GM23338 (cell line): Measurements from ENCODE around the gene TCERG1. TPM values are rescaled to one million over a fixed set of nuclear protein-coding genes. Genes with fewer than 3 reads are reported as not detected.

Source experiments
- ATAC-seq: fragments of 200-7000 bp; cut with Tn5 transposase; 3 replicates; pipeline ENCODE4 v1.9.1; 2020
- DNase-seq: peaks from one replicate; pipeline ENCODE4 v3.0.0-alpha.2; 2015; ENCODE audit warnings: low spot score
- H2AFZ ChIP-seq: fragments of 200-600 bp; sonication (generic); 2 replicates; pipeline ENCODE4 v1.8.0; 2016; ENCODE audit warnings: antibody characterized with exemption, mild to moderate bottlenecking, moderate library complexity
- H3F3A ChIP-seq: fragments of 200-600 bp; sonication (generic); replicated peaks from 2 replicates; pipeline ENCODE4 v1.8.0; 2017; ENCODE audit warnings: antibody characterized with exemption, mixed run types, low read depth
- H3K27ac ChIP-seq: fragments of 200-600 bp; sonication (generic); 2 replicates; pipeline ENCODE4 v1.6.1; 2016; ENCODE audit warnings: low read depth
- H3K27me3 ChIP-seq: fragments of 200-600 bp; sonication (generic); 2 replicates; pipeline ENCODE4 v1.8.0; 2016; ENCODE audit warnings: mild to moderate bottlenecking, mixed run types, moderate library complexity; ENCODE audit not compliant: insufficient read depth
- H3K36me3 ChIP-seq: fragments of 200-600 bp; sonication (generic); 2 replicates; pipeline ENCODE4 v1.8.0; 2016; ENCODE audit warnings: mild to moderate bottlenecking; ENCODE audit not compliant: insufficient read depth
- H3K4me1 ChIP-seq: fragments of 200-600 bp; sonication (generic); 2 replicates; pipeline ENCODE4 v1.8.0; 2016; ENCODE audit warnings: mild to moderate bottlenecking, moderate library complexity; ENCODE audit not compliant: insufficient read depth
- H3K4me2 ChIP-seq: fragments of 200-600 bp; sonication (generic); 2 replicates; pipeline ENCODE4 v1.7.1; 2017; ENCODE audit warnings: mixed run types
- H3K4me3 ChIP-seq: fragments of 200-600 bp; sonication (generic); 2 replicates; pipeline ENCODE4 v1.6.1; 2016; ENCODE audit warnings: mixed run types
- H3K79me2 ChIP-seq: fragments of 200-600 bp; sonication (generic); replicated peaks from 2 replicates; pipeline ENCODE4 v1.8.0; 2017; ENCODE audit warnings: mild to moderate bottlenecking; ENCODE audit not compliant: insufficient read depth
- H3K9me2 ChIP-seq: fragments of 200-600 bp; sonication (generic); 2 replicates; pipeline ENCODE4 v1.8.0; 2017; ENCODE audit not compliant: insufficient read depth
- H4K20me1 ChIP-seq: fragments of 200-600 bp; sonication (generic); replicated peaks from 2 replicates; pipeline ENCODE4 v1.8.0; 2017; ENCODE audit warnings: mild to moderate bottlenecking; ENCODE audit not compliant: insufficient read depth
- H3K27ac Mint-ChIP-seq: 2 replicates; pipeline ENCODE4 v1.8.0; 2020; ENCODE audit warnings: inconsistent platforms, mild to moderate bottlenecking, moderate library complexity, mixed read lengths
- H3K27me3 Mint-ChIP-seq: 3 replicates; pipeline ENCODE4 v1.8.0; 2022; ENCODE audit warnings: low read depth, mild to moderate bottlenecking, moderate library complexity, mixed read lengths, inconsistent platforms; ENCODE audit not compliant: insufficient read depth, poor library complexity
- H3K36me3 Mint-ChIP-seq: 3 replicates; pipeline ENCODE4 v1.8.0; 2021; ENCODE audit warnings: low read depth, mild to moderate bottlenecking, inconsistent platforms, moderate library complexity, mixed read lengths
- H3K4me1 Mint-ChIP-seq: 3 replicates; pipeline ENCODE4 v1.8.0; 2020; ENCODE audit warnings: mild to moderate bottlenecking, inconsistent platforms, mixed read lengths
- H3K4me3 Mint-ChIP-seq: 3 replicates; pipeline ENCODE4 v1.8.0; 2021; ENCODE audit warnings: moderate library complexity, mild to moderate bottlenecking, inconsistent platforms, mixed read lengths
- H3K9me3 Mint-ChIP-seq: 3 replicates; pipeline ENCODE4 v1.8.0; 2020; ENCODE audit warnings: moderate library complexity, mild to moderate bottlenecking, inconsistent platforms, mixed read lengths
- CREB1 ChIP-seq: fragments of 250-450 bp; sonication (Bioruptor Pico); IDR thresholded peaks from 2 replicates; pipeline ENCODE4 v1.5.0; 2020; ENCODE audit warnings: low read depth, mild to moderate bottlenecking, moderate library complexity
- CTCF ChIP-seq, 2 experiments: fragments of 200-600 bp in 1 of 2; sonication (generic) in 1 of 2; conservative IDR thresholded peaks; 2 replicates each; pipeline versions ENCODE4 v1.5.1 to v1.6.1; 2016 to 2017; ENCODE audit warnings: antibody characterized with exemption in 2 of 2, low read depth in 2 of 2, mild to moderate bottlenecking in 2 of 2, moderate library complexity in 1 of 2
- ETS1 ChIP-seq: IDR thresholded peaks from 2 replicates; pipeline ENCODE4 v1.6.1; 2016; ENCODE audit warnings: antibody characterized with exemption
- EZH2 ChIP-seq: fragments of 200-600 bp; sonication (generic); IDR thresholded peaks from one replicate; pipeline ENCODE4 v1.8.0; 2017; ENCODE audit warnings: antibody characterized with exemption, mild to moderate bottlenecking, low read depth; ENCODE audit not compliant: unreplicated experiment
- EZH2phosphoT487 ChIP-seq: fragments of 200-600 bp; sonication (generic); IDR thresholded peaks from one replicate; pipeline ENCODE4 v1.8.1; 2018; ENCODE audit warnings: antibody characterized with exemption; ENCODE audit not compliant: unreplicated experiment
- JUNB ChIP-seq: IDR thresholded peaks from one replicate; pipeline ENCODE4 v1.6.1; 2016; ENCODE audit warnings: antibody characterized with exemption; ENCODE audit not compliant: unreplicated experiment
- NANOG ChIP-seq: IDR thresholded peaks from 2 replicates; pipeline ENCODE4 v1.6.1; 2016; ENCODE audit warnings: antibody characterized with exemption, borderline replicate concordance
- POLR2AphosphoS5 ChIP-seq: IDR thresholded peaks from 2 replicates; pipeline ENCODE4 v1.6.1; 2016; ENCODE audit warnings: antibody characterized with exemption, low read depth
- REST ChIP-seq: IDR thresholded peaks from one replicate; pipeline ENCODE4 v1.6.1; 2018; ENCODE audit warnings: antibody characterized with exemption; ENCODE audit not compliant: unreplicated experiment
- STAT1 ChIP-seq: IDR thresholded peaks from one replicate; pipeline ENCODE4 v1.6.1; 2016; ENCODE audit warnings: antibody characterized with exemption; ENCODE audit not compliant: unreplicated experiment
- ZNF114 ChIP-seq: fragments of 250-450 bp; sonication (Bioruptor Pico); IDR thresholded peaks from 2 replicates; pipeline ENCODE4 v1.5.0; 2020; ENCODE audit warnings: mild to moderate bottlenecking, moderate library complexity
- ZNF331 ChIP-seq: fragments of 250-450 bp; sonication (Bioruptor Pico); IDR thresholded peaks from 2 replicates; pipeline ENCODE4 v1.5.0; 2020; ENCODE audit warnings: low read depth, mild to moderate bottlenecking, moderate library complexity
- ZNF462 ChIP-seq: fragments of 250-450 bp; sonication (Bioruptor Pico); IDR thresholded peaks from 2 replicates; pipeline ENCODE4 v1.5.0; 2020; ENCODE audit warnings: mild to moderate bottlenecking, moderate library complexity
- polyA plus RNA-seq: library from polyadenylated mRNA; unstranded; fragments of >200 nt; fragmentation: Nextera tagmentation; extraction: Ambion mirVana; gene quantifications from 2 replicates; pipeline ENCODE4 v1.2.1, GENCODE V29; 2016
- total RNA-seq: library from RNA; depleted of rRNA; stranded (reverse); fragments of >200 nt; shearing (Covaris generic); gene quantifications from 2 replicates; pipeline ENCODE4 v1.2.3, GENCODE V29; 2014

TCERG1 gene
- total and polyA plus RNA-seq, 2 experiments from 2014 or later: 127 to 178 TPM

DNA sequence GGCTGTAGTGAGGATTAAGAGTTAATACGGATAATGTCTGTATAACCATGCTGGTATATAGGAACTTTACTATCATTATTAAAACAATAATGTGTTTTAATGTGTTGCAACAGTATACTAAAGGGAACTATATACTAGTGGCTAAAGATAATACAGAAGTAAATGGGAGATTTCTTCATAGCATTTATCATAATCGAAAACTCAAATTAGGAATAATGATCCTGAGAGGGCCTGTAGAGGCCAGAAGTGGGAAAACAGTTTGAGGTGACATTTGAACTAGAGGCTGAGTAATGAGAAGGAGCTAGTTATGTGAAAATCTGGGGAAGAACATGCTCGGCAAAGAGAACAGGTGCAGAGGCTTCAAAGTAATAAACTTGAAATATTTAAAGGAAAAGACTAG, 2.9 kb downstream of the TCERG1 start:
- Histone ChIP-seq H3K36me3 (peaks cover under 1% of the 10 kb centered on the region; the same call in 1 of the 2 replicates), H2AFZ (no peak overlapping the region), H3K4me3 (peak overlapping the region; percentile 99), H4K20me1 (peaks cover 66% of the 10 kb centered on the region), H3K4me2 (peak overlapping the region; percentile 99), H3K27me3 (no peaks in the 10 kb centered on the region), H3K79me2 (peaks cover 78% of the 10 kb centered on the region), H3K27ac (no peak overlapping the region), H3K4me1 (peaks cover 34% of the 10 kb centered on the region), H3K9me2 (no peaks in the 10 kb centered on the region), H3F3A (no peaks in the 10 kb centered on the region)
- Mint-ChIP-seq H3K27ac (no peak overlapping the region), H3K9me3 (no peaks in the 10 kb centered on the region), H3K36me3 (peaks cover 13% of the 10 kb centered on the region), H3K27me3 (peaks cover 4% of the 10 kb centered on the region), H3K4me3 (0 out of 3 replicates have a peak overlapping the region, but pooled peaks have one; percentile 1), H3K4me1 (peaks cover 37% of the 10 kb centered on the region)
- TF ChIP-seq JUNB: no peak
- no peak for TF ChIP-seq EZH2phosphoT487
- TF ChIP-seq POLR2AphosphoS5: no peak
- TF ChIP-seq ZNF114 (CRISPR knock-in tag): no peak
- no peak for TF ChIP-seq ZNF462 (CRISPR knock-in tag)
- no peak for TF ChIP-seq ETS1
- no peak for TF ChIP-seq ZNF331 (CRISPR knock-in tag)
- TF ChIP-seq EZH2: no peak
- TF ChIP-seq REST: no peak
- TF ChIP-seq NANOG: no peak
- TF ChIP-seq CREB1: no peak
- TF ChIP-seq CTCF (conservative IDR thresholded peaks at IDR 0.05; ENCODE audit: low read depth in 2 of 2): no peak
- TF ChIP-seq STAT1: no peak
- DNase-seq: no peak
- no peak for ATAC-seq
